Thyroid gland (tissue), 4 donors: ENCODE data around the gene ACTL10.

Experiments used
- POLR2A ChIP-seq, 2 donors: fragments of 450-650 bp; IDR thresholded peaks; one replicate each; pipeline ENCODE4 v1.6.1; 2017; ENCODE audit warnings: antibody characterized with exemption in 2 of 2, mild to moderate bottlenecking in 2 of 2, moderate library complexity in 1 of 2
- TF ChIP-seq, protein P1 (sequence below), 6 experiments: fragments of 200-600 bp in 3 of 6; fragments of 450-650 bp in 3 of 6; sonication (generic) in 3 of 6; IDR thresholded peaks; one replicate each; pipeline ENCODE4 v1.5.1; 2016 to 2019; ENCODE audit warnings: antibody characterized with exemption in 6 of 6, mild to moderate bottlenecking in 2 of 6, inconsistent platforms in 1 of 6, moderate library complexity in 1 of 6

- TF ChIP-seq POLR2A (IDR thresholded peaks at IDR 0.05) = no peak
- TF ChIP-seq, protein P1, sequence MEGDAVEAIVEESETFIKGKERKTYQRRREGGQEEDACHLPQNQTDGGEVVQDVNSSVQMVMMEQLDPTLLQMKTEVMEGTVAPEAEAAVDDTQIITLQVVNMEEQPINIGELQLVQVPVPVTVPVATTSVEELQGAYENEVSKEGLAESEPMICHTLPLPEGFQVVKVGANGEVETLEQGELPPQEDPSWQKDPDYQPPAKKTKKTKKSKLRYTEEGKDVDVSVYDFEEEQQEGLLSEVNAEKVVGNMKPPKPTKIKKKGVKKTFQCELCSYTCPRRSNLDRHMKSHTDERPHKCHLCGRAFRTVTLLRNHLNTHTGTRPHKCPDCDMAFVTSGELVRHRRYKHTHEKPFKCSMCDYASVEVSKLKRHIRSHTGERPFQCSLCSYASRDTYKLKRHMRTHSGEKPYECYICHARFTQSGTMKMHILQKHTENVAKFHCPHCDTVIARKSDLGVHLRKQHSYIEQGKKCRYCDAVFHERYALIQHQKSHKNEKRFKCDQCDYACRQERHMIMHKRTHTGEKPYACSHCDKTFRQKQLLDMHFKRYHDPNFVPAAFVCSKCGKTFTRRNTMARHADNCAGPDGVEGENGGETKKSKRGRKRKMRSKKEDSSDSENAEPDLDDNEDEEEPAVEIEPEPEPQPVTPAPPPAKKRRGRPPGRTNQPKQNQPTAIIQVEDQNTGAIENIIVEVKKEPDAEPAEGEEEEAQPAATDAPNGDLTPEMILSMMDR (IDR thresholded peaks at IDR 0.05) = no peak
Measured at GRCh38 chr20:33622705-33623365, 43.9 kb upstream of the ACTL10 start.
